Activated naive CD8-positive, alpha-beta T cell (primary cell): ENCODE data around the gene MCM7.

Experiments
- H3K27ac Mint-ChIP-seq: one replicate; pipeline ENCODE4 v1.8.0; 2021; ENCODE audit warnings: mixed read lengths
- H3K27me3 Mint-ChIP-seq: one replicate; pipeline ENCODE4 v1.8.0; 2021; ENCODE audit warnings: mixed read lengths
- H3K36me3 Mint-ChIP-seq: one replicate; pipeline ENCODE4 v1.8.0; 2021; ENCODE audit warnings: mixed read lengths
- H3K4me1 Mint-ChIP-seq: one replicate; pipeline ENCODE4 v1.8.0; 2021; ENCODE audit warnings: low read depth, mixed read lengths
- H3K4me3 Mint-ChIP-seq: one replicate; pipeline ENCODE4 v1.8.0; 2021; ENCODE audit warnings: mild to moderate bottlenecking, mixed read lengths
- H3K9me3 Mint-ChIP-seq: one replicate; pipeline ENCODE4 v1.8.0; 2021; ENCODE audit warnings: low read depth, mixed read lengths

The MCM7 gene

DNA sequence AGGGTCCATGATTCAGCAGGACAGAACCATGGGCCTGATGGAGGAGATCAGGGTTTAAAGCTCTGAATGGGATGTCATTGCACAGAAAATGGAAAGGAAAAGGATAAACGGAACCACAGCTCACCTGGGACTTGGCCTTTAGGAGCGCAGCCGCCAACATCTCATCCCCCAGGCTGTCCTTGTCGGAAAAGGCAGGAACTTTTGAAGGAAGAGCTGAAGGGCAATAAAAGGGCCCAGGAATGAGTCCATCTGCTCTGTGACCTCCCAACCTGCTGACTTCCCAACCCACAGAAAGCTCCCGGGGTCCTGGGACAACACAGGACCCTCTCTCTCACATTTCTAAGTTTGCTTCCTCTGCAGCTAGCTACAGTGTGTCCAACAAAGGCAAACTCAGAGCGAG is 25.8 kb downstream of the MCM7 start:
- peaks cover 18% of the 10 kb centered on the region for H3K4me1 Mint-ChIP-seq

DNA sequence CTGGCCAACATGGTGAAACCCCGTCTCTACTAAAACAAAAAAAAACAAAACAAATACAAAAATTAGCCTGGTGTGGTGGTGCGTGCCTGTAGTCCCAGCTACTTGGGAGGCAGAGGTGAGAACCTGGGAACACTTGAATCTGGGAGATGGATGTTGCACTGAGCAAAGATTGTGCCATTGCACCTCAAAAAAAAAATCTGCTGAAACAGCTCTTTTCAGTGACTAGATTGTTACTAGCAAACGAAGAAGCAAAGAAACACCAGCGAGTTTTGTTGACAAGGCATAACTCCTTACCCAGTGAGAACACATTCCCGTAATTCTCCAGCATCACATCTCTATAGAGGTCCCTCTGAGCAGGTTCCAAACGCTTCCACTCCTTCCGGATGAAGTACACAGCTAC is 26.4 kb downstream of the MCM7 start:
- peaks cover 48% of the 10 kb centered on the region for H3K36me3 Mint-ChIP-seq
- no peak overlapping the region for H3K4me3 Mint-ChIP-seq
- no peak overlapping the region for H3K27ac Mint-ChIP-seq
- peaks cover 10% of the 10 kb centered on the region for H3K9me3 Mint-ChIP-seq
- H3K4me1 Mint-ChIP-seq = peaks cover 13% of the 10 kb centered on the region
- H3K27me3 Mint-ChIP-seq = no peaks in the 10 kb centered on the region

More for the DNA sequence above, 25.8 kb downstream of the MCM7 start:
- peaks cover 10% of the 10 kb centered on the region for H3K9me3 Mint-ChIP-seq
- H3K27ac Mint-ChIP-seq = no peak overlapping the region
- H3K27me3 Mint-ChIP-seq = no peaks in the 10 kb centered on the region
- H3K4me3 Mint-ChIP-seq = no peak overlapping the region
- peaks cover 44% of the 10 kb centered on the region for H3K36me3 Mint-ChIP-seq

DNA sequence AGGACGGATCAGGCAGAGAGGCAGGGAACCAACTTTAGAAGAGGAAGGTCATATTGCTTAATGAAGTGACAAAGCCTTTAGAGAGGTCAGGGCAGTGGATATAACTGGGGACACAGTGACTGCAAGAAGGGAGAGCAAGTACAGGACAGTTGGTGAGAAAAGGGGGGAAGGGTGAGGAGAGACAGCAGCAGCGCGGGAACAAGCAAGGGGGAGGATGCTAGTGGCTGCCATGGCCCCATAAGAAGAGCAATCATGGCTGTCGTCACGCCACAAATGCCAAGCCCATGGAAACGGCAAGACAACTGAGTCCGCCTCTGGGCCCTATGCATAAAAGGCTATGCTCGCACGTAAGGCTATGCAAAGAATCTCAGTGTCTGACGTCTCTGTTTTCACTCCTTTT is 28.7 kb downstream of the MCM7 start:
- Mint-ChIP-seq H3K4me1 (peaks cover 4% of the 10 kb centered on the region), H3K9me3 (peaks cover 10% of the 10 kb centered on the region), H3K27me3 (no peaks in the 10 kb centered on the region), H3K4me3 (no peak overlapping the region), H3K27ac (no peak overlapping the region), H3K36me3 (peaks cover 52% of the 10 kb centered on the region)

DNA sequence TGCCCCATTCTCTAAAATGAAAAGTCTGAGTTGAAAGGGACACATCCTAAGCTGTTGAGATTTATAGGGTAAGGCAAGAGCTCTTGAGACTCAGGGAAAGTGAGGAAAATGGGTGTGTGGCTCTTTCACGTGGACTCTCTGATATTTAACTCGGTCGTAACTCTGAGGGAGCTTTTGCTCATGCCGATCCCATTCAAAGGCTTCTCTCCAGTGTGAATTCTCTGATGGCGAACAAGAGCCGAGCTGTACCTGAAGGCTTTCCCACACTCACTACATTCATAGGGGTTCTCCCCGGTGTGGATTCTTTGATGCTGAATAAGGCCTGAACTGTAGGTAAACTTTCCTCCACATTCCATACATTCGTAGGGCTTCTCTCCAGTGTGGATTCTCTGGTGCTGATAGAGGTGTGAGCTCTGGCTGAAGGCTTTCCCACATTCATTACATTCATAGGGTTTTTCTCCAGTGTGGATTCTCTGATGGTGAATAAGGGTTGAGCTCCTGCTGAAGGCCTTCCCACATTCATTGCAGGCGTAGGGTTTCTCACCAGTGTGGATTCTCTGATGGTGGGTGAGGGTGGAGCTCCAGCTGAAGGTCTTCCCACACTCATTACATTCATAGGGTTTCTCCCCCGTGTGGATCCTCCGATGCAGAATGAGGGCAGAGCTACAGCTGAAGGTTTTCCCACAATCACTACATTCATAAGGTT is 30.0 kb downstream of the MCM7 start:
- no peak overlapping the region for H3K27ac Mint-ChIP-seq
- no peaks in the 10 kb centered on the region for H3K27me3 Mint-ChIP-seq
- H3K9me3 Mint-ChIP-seq = peaks cover 10% of the 10 kb centered on the region
- no peaks in the 10 kb centered on the region for H3K4me1 Mint-ChIP-seq
- H3K4me3 Mint-ChIP-seq = no peak overlapping the region
- H3K36me3 Mint-ChIP-seq = peaks cover 49% of the 10 kb centered on the region

DNA sequence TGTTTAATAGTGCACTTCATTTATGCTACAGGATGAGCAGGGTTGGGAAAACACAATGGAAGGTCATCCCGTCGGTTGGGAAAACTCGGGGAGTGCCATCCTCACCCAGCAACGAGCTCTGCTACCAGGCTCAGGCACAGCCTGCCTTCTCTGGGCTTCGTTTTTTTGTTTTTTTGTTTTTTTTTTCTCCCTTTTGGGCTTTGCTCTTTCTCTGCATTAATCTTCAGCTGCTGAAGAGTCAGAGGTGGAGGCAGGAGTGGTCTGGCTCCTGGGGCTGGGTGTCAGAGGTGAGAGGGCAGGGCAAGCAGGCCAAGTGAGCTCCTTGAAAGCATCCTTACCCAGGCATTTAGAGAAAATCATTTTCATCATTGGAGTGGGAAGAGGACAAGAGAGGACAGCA is 31.2 kb downstream of the MCM7 start:
- H3K27me3 Mint-ChIP-seq = no peaks in the 10 kb centered on the region
- H3K36me3 Mint-ChIP-seq = peaks cover 42% of the 10 kb centered on the region
- H3K4me3 Mint-ChIP-seq = no peak overlapping the region
- H3K27ac Mint-ChIP-seq = no peak overlapping the region
- H3K4me1 Mint-ChIP-seq = no peaks in the 10 kb centered on the region
- H3K9me3 Mint-ChIP-seq = peaks cover 10% of the 10 kb centered on the region

DNA sequence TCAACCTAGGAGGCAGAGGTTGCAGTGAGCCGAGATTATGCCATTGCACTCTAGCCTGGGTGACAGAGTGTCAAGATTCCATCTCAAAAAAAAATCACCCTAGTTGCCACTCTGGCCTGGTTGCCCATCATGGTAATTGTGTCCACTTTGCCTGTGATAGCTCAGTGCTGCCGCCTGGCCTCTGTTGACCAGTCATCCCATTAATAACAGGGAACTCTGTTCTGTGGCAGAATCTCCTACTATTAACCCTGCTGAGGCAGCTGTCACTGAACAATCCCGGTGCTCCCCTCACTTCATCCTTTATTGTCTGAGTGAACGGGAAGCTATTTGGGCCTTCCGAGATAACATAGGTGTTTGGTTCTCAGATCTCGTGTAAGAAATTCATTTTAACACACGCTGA is 34.2 kb downstream of the MCM7 start:
- no peaks in the 10 kb centered on the region for H3K27me3 Mint-ChIP-seq
- peaks cover 4% of the 10 kb centered on the region for H3K9me3 Mint-ChIP-seq
- no peak overlapping the region for H3K27ac Mint-ChIP-seq
- peaks cover 35% of the 10 kb centered on the region for H3K36me3 Mint-ChIP-seq
- no peaks in the 10 kb centered on the region for H3K4me1 Mint-ChIP-seq
- no peak overlapping the region for H3K4me3 Mint-ChIP-seq

DNA sequence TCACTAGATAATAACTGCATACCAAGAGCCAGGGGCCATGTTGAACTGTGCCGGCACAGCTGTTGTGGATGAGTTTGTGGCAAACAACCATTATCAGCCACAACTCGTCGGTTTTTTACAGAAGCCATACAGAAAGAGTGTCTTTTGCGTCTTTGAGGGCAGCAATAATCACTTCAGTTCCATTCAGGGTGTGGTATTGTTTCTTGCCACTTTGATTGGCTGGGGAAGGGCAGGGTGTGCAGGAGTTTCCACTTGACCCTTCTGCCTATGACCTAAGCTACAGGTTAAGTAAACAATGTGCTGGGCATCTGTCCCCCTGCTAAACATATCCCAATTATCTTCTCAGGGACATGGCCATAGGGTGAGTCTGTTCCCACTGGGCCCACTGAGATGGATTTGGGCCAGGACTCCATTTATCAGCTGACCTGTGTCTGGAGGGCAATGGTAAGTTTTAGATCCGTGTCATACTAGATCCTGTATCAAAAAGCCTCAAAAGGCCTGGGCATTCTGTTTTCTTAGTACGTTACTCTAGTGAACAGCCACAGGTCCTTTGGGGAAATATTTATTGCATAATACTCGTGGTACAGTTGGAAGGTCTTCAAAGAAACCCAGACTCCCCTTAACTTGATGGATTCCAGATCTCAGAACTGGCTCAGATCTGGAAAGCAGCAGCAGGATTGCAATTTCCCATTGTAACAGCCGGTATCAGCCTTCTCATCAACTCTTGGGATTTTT is 35.6 kb downstream of the MCM7 start:
- H3K36me3 Mint-ChIP-seq = peaks cover 24% of the 10 kb centered on the region
- H3K27ac Mint-ChIP-seq = no peak overlapping the region
- H3K4me3 Mint-ChIP-seq = no peak overlapping the region
- no peaks in the 10 kb centered on the region for H3K4me1 Mint-ChIP-seq
- no peaks in the 10 kb centered on the region for H3K9me3 Mint-ChIP-seq
- no peaks in the 10 kb centered on the region for H3K27me3 Mint-ChIP-seq

DNA sequence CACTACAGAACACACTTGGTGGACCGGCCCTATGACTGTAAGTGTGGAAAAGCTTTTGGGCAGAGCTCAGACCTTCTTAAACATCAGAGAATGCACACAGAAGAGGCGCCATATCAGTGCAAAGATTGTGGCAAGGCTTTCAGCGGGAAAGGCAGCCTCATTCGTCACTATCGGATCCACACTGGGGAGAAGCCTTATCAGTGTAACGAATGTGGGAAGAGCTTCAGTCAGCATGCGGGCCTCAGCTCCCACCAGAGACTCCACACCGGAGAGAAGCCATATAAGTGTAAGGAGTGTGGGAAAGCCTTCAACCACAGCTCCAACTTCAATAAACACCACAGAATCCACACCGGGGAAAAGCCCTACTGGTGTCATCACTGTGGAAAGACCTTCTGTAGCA is 37.0 kb downstream of the MCM7 start:
- Mint-ChIP-seq H3K4me3 (no peak overlapping the region), H3K36me3 (peaks cover 16% of the 10 kb centered on the region), H3K4me1 (no peaks in the 10 kb centered on the region), H3K27me3 (no peaks in the 10 kb centered on the region), H3K9me3 (no peaks in the 10 kb centered on the region), H3K27ac (no peak overlapping the region)

DNA sequence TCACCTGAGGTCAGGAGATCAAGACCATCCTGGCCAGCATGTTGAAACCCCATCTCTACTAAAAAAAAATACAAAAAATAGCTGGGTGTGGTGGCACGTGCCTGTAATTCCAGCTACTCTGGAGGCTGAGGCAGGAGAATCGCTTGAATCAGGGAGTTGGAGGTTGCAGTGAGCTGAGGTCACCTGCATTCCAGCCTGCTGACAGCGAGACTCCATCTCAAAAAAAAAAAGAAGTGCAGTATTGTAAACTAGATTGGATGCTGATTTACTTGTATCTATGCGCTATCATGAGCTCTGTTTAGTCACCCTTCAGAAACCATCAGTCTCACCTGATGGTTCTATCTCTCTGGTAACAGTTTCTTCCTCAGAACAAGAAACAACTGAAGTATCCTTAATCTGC is 37.8 kb downstream of the MCM7 start:
- Mint-ChIP-seq H3K4me3 (no peak overlapping the region), H3K27ac (no peak overlapping the region), H3K27me3 (no peaks in the 10 kb centered on the region), H3K36me3 (peaks cover 16% of the 10 kb centered on the region), H3K9me3 (no peaks in the 10 kb centered on the region), H3K4me1 (no peaks in the 10 kb centered on the region)

DNA sequence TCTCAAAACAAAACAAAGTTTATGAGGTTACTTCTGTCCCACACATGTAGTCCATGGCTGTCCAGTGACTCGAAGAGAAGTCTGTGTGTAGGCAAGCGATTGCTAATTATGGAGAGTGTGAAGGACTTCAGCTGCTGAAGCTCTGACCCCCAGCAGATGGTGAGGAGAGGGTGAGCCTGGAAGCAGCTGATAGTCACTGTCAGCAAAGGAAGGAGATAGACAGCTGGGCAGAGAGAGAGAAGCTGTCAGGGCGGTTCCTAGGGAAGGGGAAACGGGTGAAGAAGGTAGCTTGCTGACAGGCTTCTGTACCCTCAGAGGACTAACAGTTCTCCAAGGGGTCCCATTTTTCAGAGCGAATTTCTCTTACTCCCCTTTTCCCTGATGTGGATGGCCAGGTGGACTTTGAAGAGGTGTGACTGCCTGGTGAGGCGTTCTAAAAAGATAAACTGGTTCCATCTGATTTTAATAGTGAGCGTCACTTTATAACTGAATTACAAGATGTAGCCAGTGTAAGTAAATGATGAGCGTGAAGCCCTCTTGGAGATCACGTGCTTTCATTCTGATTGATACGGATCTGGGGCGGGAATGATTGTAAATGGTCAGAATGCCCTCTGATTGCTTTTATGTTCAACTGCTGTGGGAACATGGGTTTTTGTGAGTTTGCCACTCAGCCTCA is 39.5 kb downstream of the MCM7 start:
- Mint-ChIP-seq H3K4me1 (no peaks in the 10 kb centered on the region), H3K27me3 (no peaks in the 10 kb centered on the region), H3K4me3 (no peak overlapping the region), H3K9me3 (no peaks in the 10 kb centered on the region), H3K27ac (no peak overlapping the region), H3K36me3 (peaks cover 11% of the 10 kb centered on the region)

DNA sequence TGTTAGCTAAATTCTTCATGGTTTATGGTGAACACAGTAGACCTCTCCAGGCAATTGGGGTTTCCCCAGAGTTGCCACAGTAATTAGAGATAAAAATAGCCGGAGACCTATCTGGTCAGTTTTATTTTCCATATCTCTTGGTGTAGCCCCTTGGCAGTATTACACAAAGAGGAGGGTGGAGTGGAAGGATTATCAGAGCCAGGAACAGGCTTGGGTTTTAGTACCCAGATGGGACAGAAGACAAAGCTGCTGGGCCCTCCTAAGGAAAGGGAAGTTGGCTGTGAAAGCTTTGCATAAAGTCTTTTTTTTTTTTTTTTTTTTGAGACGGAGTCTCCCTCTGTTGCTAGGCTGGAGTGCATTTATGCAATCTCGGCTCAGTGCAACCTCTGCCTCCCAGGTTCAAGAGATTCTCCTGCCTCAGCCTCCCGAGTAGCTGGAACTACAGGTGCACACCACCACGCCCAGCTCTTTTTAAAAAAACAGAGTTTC is 41.9 kb downstream of the MCM7 start:
- Mint-ChIP-seq H3K4me1 (no peaks in the 10 kb centered on the region), H3K27me3 (no peaks in the 10 kb centered on the region), H3K27ac (no peak overlapping the region), H3K4me3 (no peak overlapping the region), H3K9me3 (no peaks in the 10 kb centered on the region), H3K36me3 (peaks cover 5% of the 10 kb centered on the region)

DNA sequence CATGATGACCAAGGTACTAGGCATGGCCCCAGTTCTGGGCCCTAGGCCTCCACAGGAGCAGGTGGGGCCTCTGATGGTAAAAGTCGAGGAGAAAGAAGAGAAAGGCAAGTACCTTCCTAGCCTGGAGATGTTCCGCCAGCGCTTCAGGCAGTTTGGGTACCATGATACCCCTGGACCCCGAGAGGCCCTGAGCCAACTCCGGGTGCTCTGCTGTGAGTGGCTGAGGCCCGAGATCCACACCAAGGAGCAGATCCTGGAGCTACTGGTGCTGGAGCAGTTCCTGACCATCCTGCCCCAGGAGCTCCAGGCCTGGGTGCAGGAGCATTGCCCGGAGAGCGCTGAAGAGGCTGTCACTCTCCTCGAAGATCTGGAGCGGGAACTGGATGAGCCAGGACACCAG is 44.2 kb downstream of the MCM7 start:
- Mint-ChIP-seq H3K9me3 (no peaks in the 10 kb centered on the region), H3K4me1 (peaks cover 4% of the 10 kb centered on the region), H3K27me3 (no peaks in the 10 kb centered on the region), H3K4me3 (no peak overlapping the region), H3K36me3 (peaks cover 3% of the 10 kb centered on the region), H3K27ac (no peak overlapping the region)

DNA sequence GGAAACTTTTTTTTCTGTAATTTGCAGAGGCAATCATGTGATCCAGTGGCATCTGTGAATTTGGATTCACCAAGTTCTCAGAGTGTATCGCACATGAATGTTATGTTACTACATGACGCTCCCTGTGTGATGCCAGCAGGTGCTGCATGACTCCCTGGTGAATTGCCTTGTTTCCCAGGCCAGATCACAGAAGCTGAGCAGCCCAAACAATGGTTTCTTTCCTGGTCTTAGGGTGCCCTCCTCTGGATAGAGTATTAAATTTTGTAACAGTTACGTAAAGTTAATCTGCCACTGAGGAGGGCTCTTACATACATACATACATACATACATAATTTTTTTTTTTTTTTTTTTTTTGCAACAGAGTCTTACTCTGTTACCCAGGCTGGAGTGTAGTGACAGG is 48.0 kb downstream of the MCM7 start:
- H3K9me3 Mint-ChIP-seq = no peaks in the 10 kb centered on the region
- H3K4me1 Mint-ChIP-seq = peaks cover 22% of the 10 kb centered on the region
- H3K27me3 Mint-ChIP-seq = no peaks in the 10 kb centered on the region
- no peak overlapping the region for H3K4me3 Mint-ChIP-seq
- H3K27ac Mint-ChIP-seq = no peak overlapping the region
- no peaks in the 10 kb centered on the region for H3K36me3 Mint-ChIP-seq

DNA sequence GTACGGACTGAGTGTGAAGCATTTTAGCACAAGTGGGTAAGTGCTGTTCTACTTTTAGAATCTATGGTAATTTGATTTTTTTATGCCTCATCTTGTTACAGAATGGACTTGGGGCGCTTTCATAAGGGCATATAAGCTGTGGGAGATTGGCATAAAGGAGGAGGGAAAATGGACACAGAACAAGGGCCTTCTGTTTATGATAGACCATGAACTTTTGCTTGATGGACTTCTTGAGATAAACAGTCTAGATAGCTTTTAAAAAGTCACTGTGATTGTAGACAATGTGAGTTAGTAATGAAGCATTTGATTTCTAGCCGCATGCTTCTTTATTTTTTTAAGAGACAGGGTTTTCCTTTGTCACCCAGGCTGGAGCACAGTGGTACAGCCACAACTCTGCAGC is 49.6 kb downstream of the MCM7 start:
- Mint-ChIP-seq H3K27ac (no peak overlapping the region), H3K4me1 (peaks cover 22% of the 10 kb centered on the region), H3K36me3 (no peaks in the 10 kb centered on the region), H3K27me3 (no peaks in the 10 kb centered on the region), H3K4me3 (peak overlapping the region; percentile 74), H3K9me3 (no peaks in the 10 kb centered on the region)
